Activated CD8-positive, alpha-beta memory T cell treated with anti-CD3 and anti-CD28 coated beads for 48 hours (primary cell): Measurements from ENCODE around the gene RGL2.
"Not testable (repeated sequence)": the region's sequence is repeated elsewhere in the genome, so short reads cannot be mapped to it uniquely, and the experiment has no call there.

Source experiments
- DNase-seq, 3 experiments: peaks; one replicate each; pipeline ENCODE4 v3.0.0-alpha.2; 2020; ENCODE audit warnings: low read depth in 2 of 3, low spot score in 2 of 3

RGL2 gene

GRCh38 chr6:33273924-33274902, 24.5 kb downstream of the RGL2 start:
- DNase-seq = no peak

- no peak for DNase-seq
Observed at GRCh38 chr6:33273129-33273923, 25.4 kb downstream of the RGL2 start.

GRCh38 chr6:33272275-33273128, 26.2 kb downstream of the RGL2 start:
- DNase-seq = no peak

- DNase-seq = peak; percentile 73 to 81 (median 80)
Observed at GRCh38 chr6:33271468-33272274, 27.1 kb downstream of the RGL2 start, which contains the start of the genes RPS18 and VPS52. RPS18 (plus strand) TSS chr6:33272075; CDS start chr6:33272120, 45 bp downstream. VPS52 (minus strand) TSS chr6:33271876; CDS start chr6:33271675, 201 bp downstream.

GRCh38 chr6:33271117-33271467, 27.6 kb downstream of the RGL2 start:
- DNase-seq = no peak

- DNase-seq = no peak
Observed at GRCh38 chr6:33264015-33264414, 34.7 kb downstream of the RGL2 start.

GRCh38 chr6:33262490-33262889, 36.3 kb downstream of the RGL2 start:
- not testable (repeated sequence) for DNase-seq

GRCh38 chr6:33259032-33259431, 39.7 kb downstream of the RGL2 start:
- DNase-seq = no peak

GRCh38 chr6:33254591-33254990, 44.2 kb downstream of the RGL2 start:
- DNase-seq = no peak

GRCh38 chr6:33252759-33253158, 46.0 kb downstream of the RGL2 start:
- no peak for DNase-seq

GRCh38 chr6:33251395-33252012, 47.2 kb downstream of the RGL2 start:
- DNase-seq = no peak

- no peak for DNase-seq
Observed at GRCh38 chr6:33250731-33251130, 48.0 kb downstream of the RGL2 start.

GRCh38 chr6:33249732-33250630, 48.8 kb downstream of the RGL2 start:
- no peak for DNase-seq

- DNase-seq = peak; percentile 80 to 95 (median 86)
Observed at GRCh38 chr6:33248932-33249731, 49.6 kb downstream of the RGL2 start.

- DNase-seq = peak in 1 of 3 experiments; percentile 29
Observed at GRCh38 chr6:33248643-33248931, 50.2 kb downstream of the RGL2 start.

- peak; percentile 77 to 91 (median 90) for DNase-seq
Observed at GRCh38 chr6:33247977-33248642, 50.6 kb downstream of the RGL2 start.

GRCh38 chr6:33243476-33243875, 55.3 kb downstream of the RGL2 start:
- no peak for DNase-seq
